Measurements from ENCODE around the gene PTPN3.

The PTPN3 gene

GRCh38 chr9:109504689-109505088 lies 6.6 kb upstream of the PTPN3 start:
- no peak for DNase-seq

DNA sequence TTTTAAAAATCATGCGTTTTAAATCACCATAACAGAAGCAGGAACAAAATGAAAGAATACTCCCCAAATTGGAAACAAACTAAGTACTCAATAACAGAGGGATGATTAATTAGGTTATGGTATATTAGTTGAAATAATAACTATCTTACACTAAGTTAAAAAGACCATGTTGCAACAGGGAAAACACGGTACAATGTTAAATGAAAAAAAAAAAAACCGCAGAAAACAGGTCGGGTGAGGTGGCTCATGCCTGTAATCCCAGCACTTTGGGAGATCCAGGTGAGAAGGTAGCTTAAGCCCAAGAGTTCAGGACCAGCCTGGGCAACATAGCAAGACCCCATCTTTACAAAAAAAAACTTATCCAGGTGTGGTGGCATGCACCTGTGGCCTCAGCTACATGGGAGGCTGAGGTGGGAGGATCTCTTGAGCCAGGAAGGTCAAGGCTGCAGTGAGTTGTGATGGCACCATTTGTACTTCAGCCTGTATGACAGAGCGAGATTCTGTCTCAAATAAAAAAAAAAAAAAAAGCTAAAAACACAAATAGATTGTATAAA lies 2.4 kb upstream of the PTPN3 start:
- DNase-seq: no peak

- no peak for DNase-seq
Measured at GRCh38 chr9:109499631-109500410, 1.7 kb upstream of the PTPN3 start.

GRCh38 chr9:109499093-109499630 lies 1.1 kb upstream of the PTPN3 start:
- DNase-seq: no peak

- DNase-seq: no peak
Measured at GRCh38 chr9:109497226-109498153, 617 bp downstream of the PTPN3 start.

DNA sequence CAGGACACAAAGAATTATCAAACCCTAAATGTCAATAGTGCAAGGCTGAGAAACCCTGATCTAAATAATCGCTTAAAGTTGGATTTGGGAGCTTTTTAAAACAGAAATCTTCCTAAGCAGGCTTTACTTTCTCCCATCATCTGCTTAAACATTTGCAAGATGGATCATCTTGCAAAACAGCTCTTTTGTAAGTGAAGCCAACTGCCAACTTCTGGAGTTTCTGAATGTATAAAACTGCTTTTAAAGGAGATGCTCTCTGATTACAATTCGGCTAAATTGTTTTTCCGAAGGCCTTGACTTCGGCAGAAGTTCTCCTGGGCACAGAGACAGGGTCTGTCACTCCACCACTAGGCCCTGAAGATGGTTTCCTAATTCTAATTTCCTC lies 1.3 kb downstream of the PTPN3 start:
- DNase-seq: no peak

GRCh38 chr9:109496218-109496617 lies 1.9 kb downstream of the PTPN3 start:
- no peak for DNase-seq

DNA sequence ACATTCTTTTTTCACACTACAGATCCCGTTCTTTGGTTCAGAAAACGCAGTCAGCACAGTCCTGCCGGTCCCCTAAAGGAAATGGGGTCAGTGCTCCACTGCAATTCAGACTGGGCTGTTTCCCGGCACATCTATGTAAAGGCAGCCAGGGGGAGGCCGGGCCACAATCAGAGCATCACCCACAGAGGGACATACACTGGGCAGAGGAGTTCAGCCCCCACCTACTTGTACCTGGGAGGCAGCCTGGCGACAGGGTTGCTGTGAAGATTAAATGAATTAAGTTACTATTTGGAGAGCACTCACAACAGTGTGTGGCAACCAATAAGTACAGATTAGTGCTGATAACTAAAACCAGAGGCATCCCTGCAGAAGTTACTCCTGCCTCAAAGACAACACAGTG lies 4.5 kb downstream of the PTPN3 start:
- no peak for DNase-seq

GRCh38 chr9:109491590-109491989 lies 6.5 kb downstream of the PTPN3 start:
- no peak for DNase-seq

- no peak for DNase-seq
Measured at GRCh38 chr9:109488791-109489492, 9.2 kb downstream of the PTPN3 start.

DNA sequence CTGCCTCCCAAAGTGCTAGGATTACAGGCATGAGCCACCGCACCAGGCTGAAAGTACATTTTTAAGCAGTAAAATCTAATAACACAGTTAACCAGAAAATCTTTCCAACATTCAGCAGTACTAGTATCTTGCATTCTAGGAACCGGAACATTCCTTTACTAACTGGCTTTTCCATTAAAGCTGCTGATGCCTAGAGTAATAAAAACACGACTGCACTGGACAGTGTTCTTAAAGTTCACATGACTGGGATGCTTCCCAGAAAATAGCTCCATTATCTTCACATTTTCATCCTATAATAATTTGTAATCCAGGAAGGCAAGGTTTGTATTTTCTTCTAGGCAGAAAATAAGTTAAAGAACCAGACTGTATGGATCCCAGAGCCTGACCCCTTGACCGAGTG lies 9.8 kb downstream of the PTPN3 start:
- no peak for DNase-seq

DNA sequence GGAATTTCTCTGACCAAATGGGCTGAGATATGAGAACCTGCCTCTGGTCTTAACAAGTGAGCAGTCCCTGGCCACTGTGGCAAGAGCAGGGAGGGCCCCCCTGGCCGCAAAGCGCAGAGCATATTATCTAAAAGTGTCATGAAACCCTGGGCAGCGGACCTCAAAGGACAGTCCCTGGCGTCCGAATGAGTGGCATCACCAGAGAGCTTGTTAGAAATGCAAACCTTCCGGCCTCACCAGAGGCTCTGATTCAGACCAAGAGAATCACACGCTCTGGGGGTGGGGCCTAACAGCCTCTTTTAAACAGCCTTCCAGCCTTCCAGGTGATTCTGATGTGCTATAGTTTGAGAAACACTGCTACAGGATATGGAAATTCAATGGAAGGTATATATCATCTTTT lies 10.9 kb downstream of the PTPN3 start:
- DNase-seq: no peak

- no peak for DNase-seq
Measured at GRCh38 chr9:109483744-109484429, 14.2 kb downstream of the PTPN3 start.

DNA sequence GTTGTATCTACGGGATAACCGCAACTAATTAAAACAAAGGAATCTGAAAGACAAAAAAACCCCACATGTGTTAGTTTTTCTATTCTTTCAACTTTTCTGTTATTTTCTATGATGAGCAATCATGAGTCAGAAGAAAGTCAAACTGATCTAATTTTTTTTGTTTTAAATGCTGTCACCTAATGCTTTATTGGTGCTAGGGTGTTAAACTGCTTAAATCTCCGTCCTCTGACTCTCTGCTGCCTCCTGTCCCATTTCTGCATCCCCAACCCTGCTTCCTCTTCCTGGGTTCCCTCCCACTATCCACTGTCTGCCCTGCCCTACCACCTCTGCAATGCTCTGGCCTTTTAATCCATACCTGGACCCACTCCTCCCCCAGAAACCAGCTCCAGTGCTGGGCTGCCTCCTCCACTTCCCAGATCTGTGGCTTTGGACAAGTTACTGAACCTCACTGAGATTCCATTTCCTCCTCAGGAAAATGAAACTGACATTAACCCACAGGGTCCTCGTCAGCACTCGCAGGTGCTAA lies 15.7 kb downstream of the PTPN3 start:
- DNase-seq: no peak

- no peak for DNase-seq
Measured at GRCh38 chr9:109481856-109482255, 16.3 kb downstream of the PTPN3 start.

DNA sequence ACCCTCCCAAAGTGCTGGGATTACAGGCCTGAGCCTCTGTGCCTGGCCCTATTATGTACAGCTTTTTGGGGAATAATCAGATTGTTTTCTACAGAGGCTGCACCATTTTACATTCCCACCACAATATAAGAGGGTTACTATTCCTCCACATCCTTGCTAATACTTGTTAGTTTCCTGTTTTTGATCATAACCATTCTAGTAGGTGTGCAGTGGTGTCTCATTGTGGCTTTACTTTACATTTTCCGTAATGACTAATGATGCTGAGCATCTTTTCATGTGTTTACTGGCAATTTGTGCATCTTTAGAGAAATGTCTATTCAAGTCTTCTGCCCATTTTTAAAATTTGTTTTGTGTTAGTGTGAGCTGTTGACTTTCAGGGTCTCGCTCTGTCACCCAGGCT lies 18.3 kb downstream of the PTPN3 start:
- no peak for DNase-seq

DNA sequence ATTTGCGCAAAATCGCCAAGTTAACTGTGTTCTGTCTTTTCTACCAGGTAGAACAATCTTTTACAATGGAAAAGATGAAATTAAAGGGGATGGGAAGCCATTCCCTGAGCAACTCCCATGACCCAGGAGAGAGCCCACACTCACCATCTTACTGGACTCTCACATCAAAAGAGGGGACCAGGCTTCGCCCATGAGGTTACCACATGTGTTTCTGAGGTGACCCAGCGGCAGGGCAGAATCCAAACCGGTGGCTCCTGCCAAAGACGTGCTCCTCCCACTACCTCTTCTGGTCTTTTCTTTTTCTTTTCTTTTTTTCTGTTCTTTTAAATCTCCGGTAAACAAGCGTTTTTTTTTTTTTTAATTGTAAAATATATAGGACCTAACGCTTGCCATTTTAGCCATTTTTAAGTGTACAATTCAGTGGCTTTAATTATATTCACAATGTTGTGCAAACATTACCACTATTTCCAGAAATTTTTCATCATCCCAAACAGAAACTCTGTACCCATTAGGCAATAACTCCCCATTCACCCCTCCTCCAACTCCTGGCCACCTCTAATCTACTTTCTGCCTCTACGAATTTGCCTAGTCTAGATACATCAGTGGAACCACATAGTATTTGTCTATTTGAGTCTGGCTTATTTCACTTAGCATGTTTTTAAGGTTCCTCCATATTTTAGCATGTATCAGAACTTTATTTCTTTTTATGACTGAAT lies 19.3 kb downstream of the PTPN3 start:
- DNase-seq: no peak

GRCh38 chr9:109478051-109478563 lies 20.0 kb downstream of the PTPN3 start:
- DNase-seq: no peak

DNA sequence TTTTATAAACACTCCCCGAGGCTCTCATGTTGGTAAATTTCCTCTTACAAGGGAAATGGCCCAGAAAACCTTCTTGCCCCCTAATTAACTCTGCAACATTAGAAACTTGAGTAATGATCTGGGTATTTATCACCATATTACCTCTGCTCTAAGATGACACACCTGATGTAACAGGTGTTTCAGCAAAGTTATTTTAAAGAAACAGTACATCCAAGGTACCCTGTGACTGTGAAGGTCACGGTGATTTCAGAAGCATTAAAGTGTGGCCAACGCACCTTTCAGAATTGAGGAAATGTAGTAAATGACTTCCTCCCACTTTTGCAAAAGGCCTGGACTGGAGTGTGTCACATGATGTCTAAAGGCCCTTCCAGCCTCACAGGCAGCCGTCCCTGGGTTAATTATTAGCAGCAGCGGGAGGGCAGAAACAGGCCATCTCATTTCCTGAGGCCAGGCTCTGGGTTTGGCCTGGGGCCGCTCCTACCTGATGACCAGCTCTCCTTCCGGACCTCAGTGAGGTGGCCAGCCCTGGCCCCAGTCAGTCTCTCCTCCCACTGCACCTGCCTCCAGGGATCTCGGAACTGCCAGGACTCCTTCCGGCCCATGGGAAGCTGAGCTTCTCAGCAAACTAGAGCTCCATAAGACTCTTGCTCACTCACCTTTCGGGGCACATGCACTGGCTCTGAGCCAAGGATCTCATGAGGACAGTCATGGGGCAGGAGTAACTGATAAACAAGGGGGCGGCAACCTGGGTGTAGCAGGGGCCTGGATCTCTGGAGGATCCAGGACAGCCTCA lies 20.7 kb downstream of the PTPN3 start:
- DNase-seq: no peak

DNA sequence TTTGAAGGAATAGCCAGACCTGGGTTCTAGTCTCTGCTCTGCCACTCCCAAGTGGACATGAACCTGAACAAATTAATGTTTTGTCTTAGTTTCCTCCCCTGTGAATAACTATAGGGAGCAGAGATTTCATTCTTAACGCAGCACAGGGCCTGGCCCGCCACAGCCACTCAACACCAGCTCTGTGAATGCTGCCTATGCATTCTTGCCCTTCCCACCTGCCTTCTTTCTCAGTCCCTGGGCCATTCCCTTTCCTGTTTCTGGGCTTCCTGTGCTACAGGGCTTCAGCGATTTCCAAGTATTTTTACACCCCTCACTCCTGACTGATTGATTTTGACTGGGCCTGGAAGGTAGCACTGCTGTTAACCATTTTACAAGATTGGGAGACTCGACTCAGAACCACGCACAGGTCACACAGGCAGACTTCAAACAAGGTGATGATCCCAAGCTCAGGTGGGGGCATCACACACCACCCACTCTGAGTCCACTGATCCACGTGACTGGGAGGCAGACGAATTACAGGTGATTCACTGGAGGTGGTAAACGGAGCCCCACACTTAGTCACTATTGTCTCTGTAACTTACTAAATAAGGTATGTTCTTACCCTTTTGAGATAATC lies 21.4 kb downstream of the PTPN3 start:
- DNase-seq: no peak
